ENCODE results near the gene UBE2C. TPM values are rescaled to one million over a fixed set of nuclear protein-coding genes. Genes with fewer than 3 reads are reported as not detected.

Gene UBE2C
- polyA plus RNA-seq, 3 donors, result 0.15 to 0.58 TPM; not detected in 1

DNA sequence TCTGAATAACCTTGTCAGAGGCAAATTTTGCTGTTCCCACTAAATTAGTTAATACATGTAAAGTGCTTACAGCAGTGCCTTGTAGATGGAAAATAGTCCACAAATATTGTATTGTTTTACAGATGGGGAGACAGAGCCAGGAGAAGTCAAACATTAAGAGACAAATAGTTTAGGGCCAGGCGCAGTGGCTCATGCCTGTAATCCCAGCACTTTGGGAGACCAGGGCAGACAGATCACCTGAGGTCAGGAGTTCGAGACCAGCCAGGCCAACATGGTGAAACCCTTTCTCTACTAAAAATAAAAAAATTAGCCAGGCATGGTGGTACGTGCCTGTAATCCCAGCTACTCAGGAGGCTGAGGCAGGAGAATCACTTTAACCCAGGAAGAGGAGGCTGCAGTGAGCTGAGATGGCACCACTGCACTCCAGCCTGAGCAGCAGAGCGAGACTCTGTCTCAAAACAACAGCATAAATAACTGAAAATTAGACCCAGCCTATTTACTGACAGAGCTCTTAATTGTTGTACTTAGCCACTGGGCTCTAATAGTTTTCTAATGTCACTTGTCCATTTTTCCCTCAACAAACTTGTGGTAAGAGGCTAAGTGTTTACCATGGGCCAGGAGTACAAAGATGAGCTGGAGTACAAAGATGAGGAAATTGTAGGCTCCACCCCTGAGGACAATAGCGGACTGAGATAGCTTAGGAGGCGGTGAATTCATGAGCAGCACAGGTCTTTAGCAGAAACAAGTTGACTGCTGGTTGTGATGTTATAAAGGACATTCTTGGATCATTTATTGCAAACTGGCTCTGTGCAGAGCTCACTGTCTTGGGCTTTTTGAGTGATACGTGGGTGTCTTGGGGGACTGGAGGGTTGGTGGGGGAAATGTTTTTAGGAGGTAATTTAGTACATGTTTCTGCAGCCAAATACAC, 51.4 kb downstream of the UBE2C start:
- Histone ChIP-seq H3K9ac (ENCODE audit: insufficient read depth, low read length, poor library complexity, severe bottlenecking) (no peak overlapping the region), H3K9me3 (replicated peaks in 1 of 2; ENCODE audit: control insufficient read depth in 1 of 2, insufficient read depth in 1 of 2, low read length in 2 of 2) (no peaks in the 10 kb centered on the region), H3K4me3 (replicated peaks in 1 of 3; ENCODE audit: low read depth in 2 of 3, low read length in 3 of 3) (no peak overlapping the region), H3K4me1 (ENCODE audit: control insufficient read depth in 1 of 2, insufficient read depth in 2 of 2, low read length in 2 of 2) (no peaks in the 10 kb centered on the region), H3K27me3 (ENCODE audit: control insufficient read depth in 2 of 2, insufficient read depth in 2 of 2, low read length in 2 of 2) (no peaks in the 10 kb centered on the region), H3K79me2 (ENCODE audit: insufficient read depth, low read length) (peaks cover 14% of the 10 kb centered on the region), H4K20me1 (ENCODE audit: insufficient read depth, low read length) (no peaks in the 10 kb centered on the region), H3K36me3 (replicated peaks in 1 of 2; ENCODE audit: control insufficient read depth in 1 of 2, insufficient read depth in 2 of 2, low read length in 2 of 2) (no peaks in the 10 kb centered on the region), H2AFZ (ENCODE audit: insufficient read depth, low read depth, low read length, poor library complexity, severe bottlenecking) (no peak overlapping the region), H3K4me2 (replicated peaks; ENCODE audit: extremely low read depth, low read length, poor library complexity, severe bottlenecking) (no peak overlapping the region), H3K27ac (ENCODE audit: low read depth in 1 of 2, low read length in 2 of 2) (no peak overlapping the region)
- no peaks in the 10 kb centered on the region for H3K9me3 Mint-ChIP-seq
- no peak for DNase-seq
- WGBS (ENCODE audit: insufficient coverage), result 92% methylated on average over 3 of the region's 7 CpGs
- H3K4me3 Mint-ChIP-seq, result no peak overlapping the region
- H3K27ac Mint-ChIP-seq, result peak overlapping the region in 1 of 7 donors; percentile 16
- TF ChIP-seq, protein P1, sequence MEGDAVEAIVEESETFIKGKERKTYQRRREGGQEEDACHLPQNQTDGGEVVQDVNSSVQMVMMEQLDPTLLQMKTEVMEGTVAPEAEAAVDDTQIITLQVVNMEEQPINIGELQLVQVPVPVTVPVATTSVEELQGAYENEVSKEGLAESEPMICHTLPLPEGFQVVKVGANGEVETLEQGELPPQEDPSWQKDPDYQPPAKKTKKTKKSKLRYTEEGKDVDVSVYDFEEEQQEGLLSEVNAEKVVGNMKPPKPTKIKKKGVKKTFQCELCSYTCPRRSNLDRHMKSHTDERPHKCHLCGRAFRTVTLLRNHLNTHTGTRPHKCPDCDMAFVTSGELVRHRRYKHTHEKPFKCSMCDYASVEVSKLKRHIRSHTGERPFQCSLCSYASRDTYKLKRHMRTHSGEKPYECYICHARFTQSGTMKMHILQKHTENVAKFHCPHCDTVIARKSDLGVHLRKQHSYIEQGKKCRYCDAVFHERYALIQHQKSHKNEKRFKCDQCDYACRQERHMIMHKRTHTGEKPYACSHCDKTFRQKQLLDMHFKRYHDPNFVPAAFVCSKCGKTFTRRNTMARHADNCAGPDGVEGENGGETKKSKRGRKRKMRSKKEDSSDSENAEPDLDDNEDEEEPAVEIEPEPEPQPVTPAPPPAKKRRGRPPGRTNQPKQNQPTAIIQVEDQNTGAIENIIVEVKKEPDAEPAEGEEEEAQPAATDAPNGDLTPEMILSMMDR (IDR thresholded peaks at IDR 0.05), result no peak
- peaks cover 0 to 4% (median 0%) of the 10 kb centered on the region in 3 donors for H3K27me3 Mint-ChIP-seq (ENCODE audit: low read depth in 3 of 3)
- H3K4me1 Mint-ChIP-seq, result peaks cover 7% of the 10 kb centered on the region
- intact Hi-C loops (cut with micrococcal nuclease), result no loop called here
- peaks cover 2 to 11% of the 10 kb centered on the region in 2 donors for H3K36me3 Mint-ChIP-seq

DNA sequence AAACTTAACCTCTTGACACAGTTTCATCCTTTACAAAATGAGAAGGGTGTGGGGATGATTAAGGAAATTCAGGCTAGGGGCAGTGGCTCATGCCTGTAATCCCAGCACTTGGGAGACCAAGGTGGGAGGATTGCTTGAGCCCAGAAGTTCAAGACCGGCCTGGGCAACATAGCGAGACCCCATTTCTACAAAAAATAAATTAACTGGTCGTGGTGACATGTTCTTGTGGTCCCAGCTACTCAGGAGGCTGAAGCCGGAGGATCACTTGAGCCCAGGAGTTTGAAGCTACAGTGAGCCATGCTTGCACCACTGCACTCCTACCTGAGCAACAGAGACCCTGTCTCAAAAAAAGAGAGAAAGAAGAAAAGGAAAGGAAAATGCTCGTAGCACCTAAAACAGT, 54.0 kb downstream of the UBE2C start:
- Histone ChIP-seq H3K36me3 (replicated peaks in 1 of 2; ENCODE audit: control insufficient read depth in 1 of 2, insufficient read depth in 2 of 2, low read length in 2 of 2) (no peaks in the 10 kb centered on the region), H3K4me1 (ENCODE audit: control insufficient read depth in 1 of 2, insufficient read depth in 2 of 2, low read length in 2 of 2) (no peaks in the 10 kb centered on the region), H3K9ac (ENCODE audit: insufficient read depth, low read length, poor library complexity, severe bottlenecking) (no peak overlapping the region), H3K4me2 (replicated peaks; ENCODE audit: extremely low read depth, low read length, poor library complexity, severe bottlenecking) (no peak overlapping the region), H3K27me3 (ENCODE audit: control insufficient read depth in 2 of 2, insufficient read depth in 2 of 2, low read length in 2 of 2) (no peaks in the 10 kb centered on the region), H2AFZ (ENCODE audit: insufficient read depth, low read depth, low read length, poor library complexity, severe bottlenecking) (no peak overlapping the region), H3K9me3 (replicated peaks in 1 of 2; ENCODE audit: control insufficient read depth in 1 of 2, insufficient read depth in 1 of 2, low read length in 2 of 2) (no peaks in the 10 kb centered on the region), H3K79me2 (ENCODE audit: insufficient read depth, low read length) (peaks cover 4% of the 10 kb centered on the region), H3K27ac (ENCODE audit: low read depth in 1 of 2, low read length in 2 of 2) (no peak overlapping the region), H3K4me3 (replicated peaks in 1 of 3; ENCODE audit: low read depth in 2 of 3, low read length in 3 of 3) (no peak overlapping the region), H4K20me1 (ENCODE audit: insufficient read depth, low read length) (no peaks in the 10 kb centered on the region)
- H3K27me3 Mint-ChIP-seq (ENCODE audit: low read depth in 3 of 3), result peaks cover 0 to 3% (median 0%) of the 10 kb centered on the region in 3 donors
- no peak overlapping the region for H3K4me3 Mint-ChIP-seq
- peaks cover 4 to 10% of the 10 kb centered on the region in 2 donors for H3K36me3 Mint-ChIP-seq
- H3K4me1 Mint-ChIP-seq, result peaks cover 4% of the 10 kb centered on the region
- whole genome bisulfite sequencing (ENCODE audit: insufficient coverage), result no CpG with 5 or more reads among the region's 5 CpGs
- no peak for DNase-seq
- TF ChIP-seq, protein P1 (IDR thresholded peaks at IDR 0.05), result no peak
- H3K9me3 Mint-ChIP-seq, result no peaks in the 10 kb centered on the region
- peak overlapping the region in 1 of 7 donors; percentile 63 for H3K27ac Mint-ChIP-seq
- intact Hi-C loops (cut with micrococcal nuclease), result no loop called here

Small RNA genes within 50 kb of the gene (small RNA-seq; reads per million reads assigned to genes)
- gene RNU6ATAC38P (ENCODE audit: insufficient read length, low read depth), result not detected

Other genes starting within 250 kb of the UBE2C start
- not detected for gene WFDC8, start 233.4 kb upstream of the UBE2C start, polyA plus RNA-seq
- not detected for gene WFDC10A, start 182.9 kb upstream of the UBE2C start, polyA plus RNA-seq
- gene WFDC9, start 181.4 kb upstream of the UBE2C start, polyA plus RNA-seq, result not detected
- not detected for gene WFDC11, start 142.4 kb upstream of the UBE2C start, polyA plus RNA-seq
- gene WFDC13, start 110.6 kb upstream of the UBE2C start, polyA plus RNA-seq, result not detected
- gene WFDC10B, start 107.6 kb upstream of the UBE2C start, polyA plus RNA-seq, result not detected
- not detected for gene SPINT4, start 90.3 kb upstream of the UBE2C start, polyA plus RNA-seq
- gene WFDC3, start 20.8 kb upstream of the UBE2C start, polyA plus RNA-seq, result under 1 TPM in 2 of 3 donors, not detected in 1; 0.12 to 0.73 TPM
- 100 to 1,000 TPM in 2 of 3 donors, 10 to 100 TPM in 1; 68.5 to 158 (median 144) TPM for gene DNTTIP1, start 20.7 kb upstream of the UBE2C start, polyA plus RNA-seq
- gene TNNC2, start 14.7 kb downstream of the UBE2C start, polyA plus RNA-seq, result 1 to 10 TPM in 2 of 3 donors, under 1 TPM in 1; 0.71 to 1.2 (median 1.0) TPM
- gene SNX21, start 21.2 kb downstream of the UBE2C start, polyA plus RNA-seq, result 10 to 100 TPM; 11.2 to 16.9 (median 12.7) TPM
- 10 to 100 TPM; 40.9 to 52.4 (median 44.6) TPM for gene ACOT8, start 44.7 kb downstream of the UBE2C start, polyA plus RNA-seq
- gene ZSWIM3, start 45.0 kb downstream of the UBE2C start, polyA plus RNA-seq, result 1 to 10 TPM in 1 of 3 donors, under 1 TPM in 2; 0.29 to 1.5 (median 0.64) TPM
- gene ZSWIM1, start 68.6 kb downstream of the UBE2C start, polyA plus RNA-seq, result 1 to 10 TPM; 2.5 to 2.6 (median 2.5) TPM
- under 1 TPM in 1 of 3 donors, not detected in 2; 0.76 TPM for gene SPATA25, start 75.0 kb downstream of the UBE2C start, polyA plus RNA-seq
- gene NEURL2, start 78.6 kb downstream of the UBE2C start, polyA plus RNA-seq, result 1 to 10 TPM in 1 of 3 donors, under 1 TPM in 1, not detected in 1; 0.14 to 1.1 TPM
- gene CTSA, start 78.7 kb downstream of the UBE2C start, polyA plus RNA-seq, result 100 to 1,000 TPM; 279 to 489 (median 366) TPM
- 1 to 10 TPM; 1.6 to 3.0 (median 2.9) TPM for gene PLTP, start 99.5 kb downstream of the UBE2C start, polyA plus RNA-seq
- 10 to 100 TPM; 41.0 to 54.9 (median 50.4) TPM for gene PCIF1, start 122.0 kb downstream of the UBE2C start, polyA plus RNA-seq
- 10 to 100 TPM in 1 of 3 donors, 1 to 10 TPM in 2; 2.7 to 39.6 (median 3.1) TPM for gene ZNF335, start 159.6 kb downstream of the UBE2C start, polyA plus RNA-seq
- 1 to 10 TPM in 2 of 3 donors, under 1 TPM in 1; 0.88 to 4.3 (median 1.6) TPM for gene MMP9, start 196.3 kb downstream of the UBE2C start, polyA plus RNA-seq
- gene SLC12A5, start 216.6 kb downstream of the UBE2C start, polyA plus RNA-seq, result not detected